SHP77 treated with DMSO at 0.1 percent for 48 hours (cell line): ENCODE measurements around the gene RTL10.

Experiments
- DNase-seq: peaks from one replicate; lab custom pipeline; 2025; lab: John Stamatoyannopoulos, UW

The RTL10 gene

DNA sequence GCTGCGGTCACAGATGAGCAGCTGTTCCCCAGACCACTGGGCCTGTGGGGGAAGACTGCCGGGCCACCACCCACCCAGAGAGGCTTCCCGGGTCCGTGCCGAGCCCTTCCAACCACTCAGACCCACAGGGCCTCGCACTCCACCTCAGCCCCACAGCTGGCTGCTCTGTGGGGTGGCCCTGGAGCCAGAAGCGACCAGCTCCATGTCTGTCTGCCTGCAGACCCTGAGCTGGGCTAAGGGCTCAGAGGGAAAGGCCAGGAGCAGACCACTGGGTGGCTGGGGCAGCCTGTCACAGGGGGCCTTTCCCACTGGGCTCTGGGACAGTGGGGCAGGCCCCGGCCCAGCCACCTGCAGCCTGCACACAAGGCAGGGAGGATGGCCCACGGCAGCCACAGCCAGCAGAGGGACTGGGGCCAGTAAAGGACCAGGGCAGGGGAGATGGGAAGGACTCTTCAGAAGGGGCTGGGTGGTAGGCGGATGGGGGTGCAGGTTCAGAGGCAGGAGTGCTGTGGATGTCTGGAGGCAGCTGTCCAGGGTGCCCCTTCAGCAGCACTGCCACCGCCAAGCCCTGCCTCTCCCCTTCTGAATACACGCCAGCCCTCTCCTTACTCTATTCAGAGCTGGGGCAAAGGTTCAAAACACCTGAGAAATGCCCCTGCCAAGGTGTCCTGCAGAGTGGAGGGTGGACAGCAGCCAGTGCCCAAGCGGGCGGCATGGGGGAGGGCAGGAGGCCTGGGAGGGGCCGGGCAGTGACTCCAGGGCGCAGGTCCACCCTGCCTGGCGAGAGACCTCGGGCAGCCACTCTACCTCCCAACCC is 32.2 kb downstream of the RTL10 start:
- DNase-seq: no peak

DNA sequence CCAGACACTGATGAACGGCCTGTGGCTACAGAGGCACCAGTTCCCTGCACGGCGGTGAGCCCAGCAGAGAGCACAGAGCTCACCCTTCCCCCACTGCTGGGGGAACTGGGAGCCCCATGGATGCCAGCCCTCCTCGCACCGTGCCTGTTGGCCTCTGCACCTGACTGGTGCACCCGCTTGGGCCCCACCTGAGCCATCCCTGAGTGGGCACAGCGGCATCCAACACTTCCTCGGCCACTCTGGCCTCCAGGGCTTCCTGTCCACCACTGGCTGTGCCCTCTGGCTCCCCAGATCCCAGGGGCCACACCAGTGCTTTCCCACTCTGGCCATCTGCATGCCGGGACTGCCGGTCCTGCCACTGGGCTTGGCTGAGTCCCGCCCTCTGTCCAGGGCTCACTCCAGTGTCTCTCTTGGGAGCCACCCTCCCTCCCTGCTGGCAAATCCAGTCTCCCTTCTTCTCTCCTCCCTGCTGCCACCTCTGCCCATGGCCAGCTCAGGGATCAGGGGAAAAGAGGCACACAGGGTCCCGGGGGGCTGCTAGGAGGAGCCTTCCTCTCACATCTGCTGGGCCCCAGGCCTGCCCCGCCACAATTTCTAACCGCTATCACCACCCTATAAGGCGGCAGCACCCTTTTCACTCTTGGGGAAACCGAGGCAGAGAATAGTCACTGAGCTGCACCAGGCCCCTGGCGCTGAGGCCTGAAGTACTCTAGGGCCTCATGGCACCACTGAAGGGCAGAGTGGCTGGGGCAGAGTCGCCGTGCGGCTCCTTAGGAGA is 33.0 kb downstream of the RTL10 start:
- no peak for DNase-seq

DNA sequence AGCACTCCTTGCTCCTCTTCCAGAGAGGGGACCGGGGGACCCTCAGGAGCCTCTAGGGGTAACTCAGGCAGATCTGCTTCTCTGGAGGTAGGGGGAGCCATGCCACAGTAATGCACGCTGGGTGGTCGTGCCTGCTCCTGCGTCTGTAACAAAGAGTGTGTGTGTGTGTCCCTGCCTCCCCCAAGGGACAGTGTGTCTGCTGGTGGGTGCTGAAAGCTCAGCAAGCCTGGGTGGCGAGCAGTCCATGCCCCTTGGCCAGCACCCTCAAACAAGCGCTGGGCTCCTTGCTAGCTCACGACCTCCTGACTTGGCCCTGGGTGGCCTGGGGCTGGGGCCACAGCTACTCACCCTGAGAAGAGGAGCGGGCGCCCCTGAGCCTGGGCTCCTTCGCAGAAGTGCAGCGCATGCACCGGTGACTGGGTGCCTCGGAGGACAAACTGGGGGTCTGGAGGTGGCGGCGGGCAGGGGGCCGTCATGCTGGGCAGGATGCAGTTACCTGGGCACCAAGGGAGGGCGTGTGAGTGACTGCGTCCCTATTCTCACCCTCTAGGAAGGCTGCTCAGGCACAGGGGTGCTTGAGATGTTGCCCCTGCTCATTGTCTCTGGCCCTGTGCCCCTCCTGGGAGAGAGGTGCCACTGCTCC is 33.7 kb downstream of the RTL10 start:
- DNase-seq: no peak

DNA sequence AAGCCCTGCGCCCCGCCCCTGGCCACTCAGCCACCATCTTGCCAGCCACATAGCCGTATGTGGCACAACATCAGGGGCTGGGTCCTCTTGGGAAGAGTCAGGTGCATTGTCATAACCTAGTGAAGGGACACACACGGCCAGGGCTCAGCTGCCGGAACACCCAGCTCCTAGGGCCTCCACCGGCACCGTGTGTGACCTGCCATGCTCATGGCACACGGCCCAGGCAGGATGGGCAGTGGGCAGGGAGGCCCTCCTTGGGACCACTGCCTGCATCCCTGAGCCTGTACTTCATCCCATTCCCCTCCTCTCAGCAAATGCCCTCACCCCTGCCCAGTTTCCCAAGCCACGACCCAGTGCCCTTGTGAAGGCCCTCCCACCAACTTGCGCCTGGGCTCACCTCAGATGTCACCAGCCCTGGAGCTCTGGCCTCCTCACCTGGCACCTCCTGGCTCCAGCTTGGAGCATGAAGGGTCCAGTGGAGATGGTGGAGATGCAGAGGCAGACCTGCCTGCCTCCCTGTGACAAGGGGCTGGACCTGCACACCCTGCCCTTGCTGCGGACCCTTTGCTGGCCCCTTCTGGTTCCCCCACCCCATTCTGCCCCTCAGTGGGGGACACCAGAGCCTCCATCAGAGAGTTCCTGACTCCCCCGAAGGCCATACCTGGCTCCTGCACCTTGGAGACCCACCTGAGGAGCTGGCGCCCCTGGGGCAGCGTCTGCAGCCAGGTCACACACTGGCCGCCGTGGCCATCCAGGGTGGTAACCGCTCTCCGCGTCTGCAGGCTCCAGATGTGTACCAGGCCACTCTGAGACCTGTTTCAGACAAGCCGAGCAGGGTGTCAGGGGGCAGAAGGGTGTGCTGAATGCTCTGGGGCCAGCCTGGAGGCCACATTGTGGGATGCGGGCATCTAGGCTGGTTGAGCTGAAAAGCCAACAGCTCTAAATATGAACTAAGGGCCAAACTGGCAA is 34.5 kb downstream of the RTL10 start:
- DNase-seq: no peak

DNA sequence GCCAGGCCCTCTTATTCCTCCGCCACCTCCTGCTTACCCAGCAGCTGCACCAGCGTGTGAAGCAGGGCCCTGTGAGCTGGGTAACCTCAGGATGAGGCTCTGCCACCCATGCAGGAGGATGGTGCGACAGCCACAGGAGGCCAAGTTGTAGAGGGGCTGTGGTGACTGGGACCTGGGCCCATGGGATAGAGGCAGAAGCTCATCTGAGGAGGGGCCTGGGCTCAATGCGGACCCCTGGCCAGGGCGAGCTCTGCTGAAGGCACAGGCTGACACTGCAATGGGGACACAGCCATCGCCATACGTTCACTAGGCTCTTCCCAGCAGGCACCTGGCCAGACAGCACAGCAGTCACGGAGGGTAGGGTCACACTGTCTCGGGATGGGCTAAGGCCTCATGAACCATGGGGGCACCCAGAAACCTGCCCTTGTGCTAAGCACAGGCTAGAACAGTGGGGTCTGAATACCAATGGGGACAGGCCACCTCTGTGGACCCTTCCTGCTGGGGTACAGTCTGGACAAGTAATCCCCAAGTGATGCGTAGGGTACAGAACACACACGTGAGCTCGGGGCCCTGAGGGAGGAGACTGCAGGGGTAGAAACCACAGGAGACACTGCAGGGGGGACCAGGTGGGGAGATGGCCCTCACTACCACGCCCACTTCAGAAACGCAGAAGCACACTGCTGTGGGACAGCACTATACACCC is 35.3 kb downstream of the RTL10 start:
- DNase-seq: no peak

DNA sequence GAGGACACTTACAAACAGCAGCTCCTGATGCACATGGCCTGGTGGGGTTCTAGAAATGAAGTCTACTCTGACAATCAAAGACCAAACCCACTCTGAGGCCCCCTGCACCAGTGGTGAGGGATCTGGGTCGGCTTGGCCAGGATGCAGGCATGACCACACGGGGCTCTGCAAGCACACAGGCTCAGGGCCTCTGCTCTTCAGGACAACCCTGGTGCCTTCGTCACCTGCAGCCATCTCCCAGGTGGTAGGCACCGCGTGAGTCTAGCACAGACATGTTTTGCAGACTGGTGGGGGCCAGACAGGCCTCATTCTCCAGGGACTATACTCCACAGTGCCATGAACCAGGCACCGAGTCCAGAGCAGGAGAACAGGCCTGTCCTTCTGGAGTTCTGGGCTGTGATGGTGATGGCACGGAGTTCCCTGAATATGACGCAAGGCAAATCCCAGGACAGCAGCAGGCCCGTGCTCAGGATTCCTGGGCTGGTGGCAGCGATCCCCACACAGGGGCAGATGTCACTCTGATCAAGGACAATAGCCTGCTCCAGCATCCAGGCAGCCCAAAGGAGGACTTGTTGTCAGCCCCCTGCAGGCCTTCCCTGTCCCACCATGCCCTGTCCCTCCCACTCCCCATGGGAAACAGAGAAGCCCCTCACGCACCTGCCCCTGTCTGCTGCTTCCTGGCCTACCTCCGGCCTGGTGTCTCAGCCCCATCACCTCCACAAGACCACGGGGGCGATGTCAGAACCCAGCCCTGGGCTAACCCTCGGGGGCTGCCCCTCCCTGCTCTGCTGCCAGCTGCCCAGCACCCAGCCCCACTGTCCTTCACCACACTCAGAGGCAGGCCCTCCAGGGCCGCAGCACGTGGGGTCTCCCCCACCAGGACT is 36.1 kb downstream of the RTL10 start:
- DNase-seq: no peak

DNA sequence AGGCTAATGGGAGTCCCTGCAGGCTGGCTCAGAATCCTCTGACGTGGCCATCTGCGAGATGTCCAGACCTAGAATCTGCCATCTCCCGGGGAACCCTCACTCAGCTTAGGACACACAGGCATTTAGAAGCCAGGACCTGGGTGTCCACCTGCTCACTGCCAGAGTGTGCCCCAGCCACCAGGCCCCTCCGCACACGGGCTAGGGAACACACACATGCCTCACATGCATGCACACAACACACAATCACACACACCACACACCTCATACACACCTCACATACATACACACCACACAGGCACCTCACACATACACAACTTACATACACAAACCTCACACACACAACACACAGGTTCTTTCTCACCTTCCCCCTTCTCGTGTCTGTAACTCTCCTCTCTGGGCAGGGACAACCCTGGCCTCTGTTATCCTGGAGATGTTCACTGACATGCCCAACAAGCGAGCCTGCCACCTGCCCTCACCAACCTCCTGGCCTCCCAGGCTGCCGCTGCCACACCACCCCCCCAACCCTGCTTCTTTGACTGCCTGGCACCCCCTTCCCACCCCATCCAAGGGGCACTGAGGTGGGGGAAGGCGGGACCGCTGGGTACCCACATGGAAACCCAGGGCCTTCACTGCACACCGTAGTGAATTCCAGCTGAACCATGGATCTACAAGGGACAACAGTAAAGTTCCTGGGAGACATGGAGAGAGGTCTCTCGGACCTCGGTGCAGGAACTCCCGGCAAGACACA is 38.1 kb downstream of the RTL10 start:
- DNase-seq: no peak

DNA sequence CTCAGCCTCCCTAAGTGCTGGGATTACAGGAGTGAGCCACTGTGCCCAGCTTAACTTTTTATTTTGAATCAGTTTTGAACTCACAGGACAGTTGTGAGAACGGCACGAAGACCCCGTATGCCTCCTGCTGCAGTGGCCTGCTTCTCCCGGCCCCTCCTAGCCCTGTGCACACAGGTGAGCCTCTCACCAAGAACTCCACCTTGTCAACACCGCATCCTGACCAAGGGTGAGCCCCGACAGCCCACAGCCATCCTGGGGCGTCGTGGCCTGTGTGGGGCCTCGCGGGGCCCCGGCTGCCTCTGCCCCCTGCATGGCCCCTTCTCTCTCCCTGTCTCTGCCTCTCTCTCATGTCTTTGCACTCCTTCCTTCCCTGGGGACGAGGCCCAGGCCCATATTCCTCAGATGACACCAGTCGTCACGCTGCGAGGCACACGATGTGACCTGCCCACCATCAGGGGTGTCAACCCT is 38.8 kb downstream of the RTL10 start:
- no peak for DNase-seq

DNA sequence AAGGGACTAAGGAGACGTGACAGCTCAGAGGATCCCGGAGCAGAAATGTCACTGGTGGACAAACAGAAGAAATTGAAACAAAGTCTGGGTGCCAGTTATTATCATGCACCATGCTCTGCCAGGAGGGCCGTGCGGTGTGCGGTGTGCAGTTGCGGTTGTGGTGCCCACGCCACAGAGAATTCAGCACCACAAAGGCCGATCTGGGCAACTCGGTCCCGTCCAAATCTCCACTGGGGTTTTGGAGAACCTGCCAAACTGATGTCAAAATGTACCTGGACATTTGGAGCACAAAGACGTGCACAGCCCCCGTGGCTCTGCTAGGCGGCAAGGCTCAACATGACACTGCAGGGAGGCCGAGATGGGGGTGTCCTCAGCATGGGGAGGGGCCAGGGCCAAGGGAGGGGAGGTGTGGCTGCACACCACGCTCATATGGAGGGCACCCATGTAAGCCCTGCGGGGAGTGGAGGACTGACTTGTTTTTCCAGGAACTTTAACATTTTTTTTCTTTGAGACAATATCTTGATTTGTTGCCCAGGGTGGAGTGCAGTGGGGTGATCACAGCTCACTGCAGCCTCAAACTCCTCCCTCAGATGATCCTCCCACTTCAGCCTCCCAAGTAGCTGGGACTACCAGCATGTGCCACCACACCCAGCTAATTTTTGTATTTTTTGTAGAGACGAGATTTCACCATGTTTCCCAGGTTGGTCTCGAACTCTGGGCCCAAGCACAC is 39.4 kb downstream of the RTL10 start:
- no peak for DNase-seq

DNA sequence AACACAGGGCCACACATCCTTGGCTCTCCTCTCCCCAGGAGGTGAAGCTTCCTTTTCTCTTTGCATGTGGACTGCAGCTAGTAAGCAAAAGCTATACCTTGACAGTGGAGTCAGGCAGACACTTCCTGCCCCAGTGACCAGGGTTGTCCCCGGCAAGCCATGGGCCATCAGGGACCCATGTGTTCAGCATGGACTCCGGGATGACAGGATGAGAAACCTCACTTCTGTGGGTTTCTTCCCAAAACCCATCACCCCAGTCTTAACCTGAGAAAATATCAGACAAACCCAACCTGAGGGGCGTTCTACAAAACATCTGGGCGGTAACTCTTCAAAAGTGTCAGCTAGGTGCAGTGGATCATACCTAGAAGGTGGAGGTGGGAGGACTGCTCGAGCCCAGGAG is 40.2 kb downstream of the RTL10 start:
- DNase-seq: no peak

DNA sequence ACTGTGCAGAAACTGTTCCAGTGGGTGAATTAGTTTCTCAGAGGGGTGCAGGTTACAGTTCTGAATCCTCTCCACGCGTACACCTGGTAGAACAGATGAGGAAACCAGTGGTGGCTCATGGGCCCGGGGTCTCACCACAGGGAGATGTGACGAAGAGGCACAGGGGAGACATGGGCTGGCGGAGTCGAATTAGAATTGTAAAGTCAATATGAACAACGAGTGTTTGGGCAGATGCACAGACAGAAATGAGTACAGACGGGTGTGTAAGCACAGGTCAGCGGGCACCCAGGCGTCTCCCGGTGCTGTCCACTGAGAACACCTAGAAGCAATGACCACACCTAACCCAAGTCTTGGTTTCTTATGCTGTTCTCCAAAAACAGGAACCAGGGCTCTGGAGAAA is 41.8 kb downstream of the RTL10 start:
- no peak for DNase-seq

DNA sequence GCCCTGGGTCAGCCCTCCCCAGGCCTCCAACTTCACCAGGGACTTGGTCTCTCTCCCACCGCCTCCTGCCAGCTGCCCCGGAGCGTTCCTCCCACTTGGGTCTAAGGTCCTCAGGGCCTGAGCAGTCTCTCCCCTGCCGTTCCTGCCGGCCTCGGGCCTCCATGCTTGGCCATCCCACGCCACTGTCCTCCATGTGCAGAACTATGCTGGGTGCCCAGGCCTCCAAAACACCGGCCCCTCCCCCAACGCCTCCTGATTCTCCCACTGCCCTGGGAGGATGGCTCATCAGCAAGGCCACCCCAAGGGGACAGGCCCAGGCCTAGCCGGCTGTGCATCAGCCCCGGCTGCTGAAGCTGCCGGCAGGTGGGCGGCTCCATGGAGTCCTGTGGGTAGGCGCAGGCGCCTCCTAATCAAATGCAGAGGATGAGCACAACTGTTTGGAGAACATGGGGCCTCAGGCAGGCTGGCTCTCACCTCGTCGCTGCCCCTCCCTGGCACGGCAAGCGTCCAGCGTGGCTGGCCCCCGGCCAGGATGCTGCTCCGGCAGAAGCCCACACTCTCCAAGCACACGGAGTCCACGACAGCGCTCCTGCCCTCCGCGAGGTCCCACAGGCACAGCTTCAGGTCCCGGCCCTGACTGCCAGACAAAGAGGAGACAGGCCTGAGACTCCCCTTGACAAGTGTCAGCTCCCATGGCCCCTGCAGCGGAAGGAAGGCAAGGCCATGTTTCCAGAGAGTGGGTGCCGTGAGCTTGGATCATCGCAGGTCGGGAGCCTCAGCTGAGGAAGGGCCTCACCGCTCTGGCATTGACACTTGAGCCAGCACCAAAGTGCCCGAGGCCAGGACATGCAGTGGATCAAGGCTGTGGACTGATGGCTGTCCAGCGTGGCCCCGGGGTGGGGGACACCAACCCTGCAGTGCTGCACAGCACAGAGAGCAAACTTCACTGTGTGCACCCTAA is 42.6 kb downstream of the RTL10 start:
- DNase-seq: no peak

DNA sequence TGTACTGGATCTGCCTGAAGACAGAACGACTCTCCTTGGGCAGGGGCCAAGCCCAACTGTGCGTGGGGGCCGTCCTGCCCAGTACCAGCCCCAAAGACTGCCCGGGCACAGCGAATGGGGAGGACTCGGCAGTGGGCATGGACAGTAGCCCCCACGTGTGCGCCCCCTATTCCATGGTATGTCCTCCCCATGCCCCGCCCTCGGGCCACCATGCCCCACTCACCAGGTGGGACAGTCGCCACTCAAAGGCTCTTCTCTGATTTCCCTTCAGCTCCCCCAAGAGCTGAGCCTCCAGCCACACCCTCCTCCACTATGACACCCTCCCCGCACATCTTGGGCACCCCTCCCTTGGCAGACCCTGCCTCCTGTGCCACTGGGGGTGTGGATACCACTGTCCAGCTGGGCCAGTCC is 43.5 kb downstream of the RTL10 start:
- DNase-seq: no peak

DNA sequence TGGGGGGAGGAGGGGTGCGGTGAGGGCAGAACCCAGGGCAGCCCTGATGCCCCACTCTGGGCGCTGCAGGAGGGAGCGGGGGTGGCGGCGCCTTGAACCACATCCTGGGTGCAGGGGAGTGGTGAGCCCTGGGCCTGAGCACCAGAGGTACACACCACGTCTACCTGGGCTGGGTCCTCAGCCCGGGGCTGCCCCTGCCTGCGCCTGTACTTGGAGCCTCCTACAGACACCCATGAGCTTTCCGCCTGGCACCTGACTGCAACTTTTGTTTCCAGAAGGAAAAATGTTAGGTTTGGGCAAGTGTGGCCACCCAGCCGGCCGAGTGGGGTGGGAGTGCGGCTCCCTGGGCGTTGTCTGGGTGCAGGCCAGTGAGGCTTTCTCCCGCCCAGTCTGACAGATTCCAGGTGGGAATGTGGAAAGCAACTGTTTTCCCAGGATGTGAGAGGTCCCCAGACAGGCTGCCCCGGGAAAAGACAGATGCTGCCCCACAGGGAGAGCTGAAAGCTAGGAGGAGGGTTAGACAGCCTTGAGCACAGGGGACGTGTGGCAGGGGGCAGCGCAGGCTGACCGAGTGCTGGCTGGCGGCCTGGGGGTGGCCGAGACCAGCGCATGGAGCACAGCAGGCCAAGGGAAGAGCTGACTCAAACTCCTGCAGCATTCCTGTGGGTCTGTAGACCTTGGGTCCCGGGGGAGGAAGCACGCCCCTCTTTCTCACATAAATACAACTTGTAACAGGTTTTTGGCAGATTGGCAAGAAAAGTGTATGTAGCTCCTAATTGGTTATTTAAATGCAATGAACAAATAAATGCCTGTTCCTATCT is 44.1 kb downstream of the RTL10 start:
- DNase-seq: no peak

DNA sequence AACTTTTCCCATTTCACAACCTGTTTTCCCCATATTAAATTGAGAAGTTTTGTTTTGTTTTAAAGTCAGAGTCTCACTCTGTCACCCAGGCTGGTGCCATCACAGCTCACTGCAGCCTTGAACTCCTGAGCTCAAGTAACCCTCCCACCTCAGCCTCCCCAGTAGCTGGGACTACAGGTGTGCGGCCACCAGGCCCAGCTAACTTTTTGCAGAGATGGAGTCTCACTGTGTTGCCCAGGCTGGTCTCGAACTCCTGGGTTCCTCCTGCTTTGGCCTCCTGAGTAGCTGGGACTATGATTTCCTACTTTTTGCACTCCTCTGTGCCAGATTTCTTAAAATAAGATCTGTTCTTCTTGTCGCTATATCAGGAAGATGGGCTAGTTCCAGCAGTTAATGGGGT is 44.9 kb downstream of the RTL10 start:
- DNase-seq: no peak

DNA sequence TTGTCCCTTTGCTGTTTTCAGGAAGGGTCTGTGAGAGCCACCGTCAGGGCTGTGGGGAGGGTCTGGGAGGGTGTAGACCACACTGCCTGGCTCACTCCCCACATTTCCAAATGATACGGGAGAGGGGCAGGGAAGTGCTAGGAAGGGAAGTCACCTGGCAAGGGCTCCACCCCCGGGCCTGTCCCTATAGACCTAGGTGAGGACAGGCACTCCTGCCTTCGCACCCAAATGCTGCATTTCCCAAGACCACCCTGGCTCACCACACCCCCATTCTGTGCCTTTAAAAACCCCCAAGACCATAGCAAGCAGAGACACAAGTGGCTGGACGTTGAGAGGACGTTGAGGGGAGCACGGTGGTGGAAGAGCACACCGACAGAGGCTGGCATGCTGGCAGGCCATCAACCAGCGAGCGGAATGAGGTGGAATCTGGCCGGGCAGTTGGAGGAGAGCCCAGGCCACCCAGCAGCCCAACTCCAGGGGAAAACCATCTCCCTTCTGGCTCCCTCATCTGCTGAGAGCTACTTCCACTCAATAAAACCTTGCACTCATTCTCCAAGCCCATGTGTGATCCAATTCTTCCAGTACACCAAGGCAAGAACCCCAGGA is 45.7 kb downstream of the RTL10 start:
- no peak for DNase-seq
